ENCODE data around the gene RNF157.

GRCh38 chr17:76234354-76234679 lies 6.0 kb downstream of the RNF157 start:
- no peak for TF ChIP-seq EZH2 (IDR thresholded peaks at IDR 0.05)
- TF ChIP-seq POLR2AphosphoS5 (IDR thresholded peaks at IDR 0.05; ENCODE audit: borderline replicate concordance, low read depth, low read length): no peak
- no peak for TF ChIP-seq FOXP2 (optimal IDR thresholded peaks at IDR 0.05; ENCODE audit: control extremely low read depth, extremely low read length, insufficient read depth)
